GM18858 (cell line): ENCODE measurements around the gene HDHD2.
A peak's percentile ranks its signal among the peaks of the same experiment; 100 is the strongest.

Experiments used
- ATAC-seq: cut with Tn5 transposase; IDR thresholded peaks from one replicate; pipeline ENCODE4 v1.9.1; 2021; ENCODE audit not compliant: unreplicated experiment

Gene HDHD2

DNA sequence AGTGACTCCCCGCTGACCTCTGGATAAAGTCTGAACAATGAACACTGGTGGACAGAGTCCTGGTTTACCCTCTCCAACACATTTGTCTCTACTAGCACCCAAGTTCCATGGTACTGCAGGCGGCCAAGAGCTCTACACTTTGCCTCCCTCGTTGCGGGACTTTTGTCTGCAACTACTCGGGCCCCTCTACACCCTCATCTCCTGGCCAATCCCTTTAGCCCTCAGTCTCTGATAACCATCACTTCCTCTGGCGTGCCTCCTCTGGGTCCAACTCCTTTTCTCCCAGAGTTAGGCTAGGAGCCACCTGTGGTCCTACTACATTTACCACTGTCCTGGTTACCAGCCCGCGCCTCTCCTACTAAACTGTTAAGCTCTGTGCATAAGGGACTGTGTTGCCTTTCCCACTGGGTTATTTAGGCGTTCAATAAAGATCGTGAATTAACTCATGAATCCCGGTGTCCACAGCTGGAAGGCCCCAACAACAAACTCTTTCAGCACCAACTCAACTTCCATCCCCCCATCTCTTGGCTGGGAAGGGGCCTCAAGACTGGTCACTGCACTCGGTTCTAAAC is 757 bp downstream of the HDHD2 start:
- ATAC-seq: no peak

- no peak for ATAC-seq
Observed at GRCh38 chr18:47146206-47146605, 4.1 kb downstream of the HDHD2 start.

DNA sequence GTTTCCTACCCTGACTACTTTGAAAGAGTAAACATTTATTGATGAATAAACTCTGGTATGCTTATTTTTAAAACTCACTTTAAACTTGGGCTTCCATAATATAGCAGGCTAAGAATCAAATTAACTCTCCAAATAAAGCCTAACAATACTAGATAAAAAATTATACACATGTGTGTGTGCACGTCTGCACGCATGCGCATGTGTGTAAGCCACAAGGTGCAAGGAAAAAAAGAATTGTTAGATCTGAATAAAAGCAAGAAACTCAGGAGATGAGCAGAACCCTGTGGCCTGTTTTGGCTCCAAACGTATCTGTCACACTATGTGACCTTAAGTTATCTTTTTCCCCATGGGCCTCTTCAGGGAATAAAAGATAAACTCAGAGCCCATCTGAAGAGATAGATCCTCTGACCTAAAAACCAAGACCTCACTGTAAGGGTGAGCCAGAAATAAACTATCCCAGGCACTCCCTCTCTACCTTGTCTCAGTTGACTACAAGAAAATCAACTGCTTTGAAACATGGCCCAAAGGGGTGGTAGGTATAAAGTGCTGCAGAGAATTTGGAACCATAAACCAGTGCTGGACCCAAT is 6.3 kb downstream of the HDHD2 start:
- ATAC-seq: no peak

- ATAC-seq: no peak
Observed at GRCh38 chr18:47143153-47143552, 7.1 kb downstream of the HDHD2 start.

DNA sequence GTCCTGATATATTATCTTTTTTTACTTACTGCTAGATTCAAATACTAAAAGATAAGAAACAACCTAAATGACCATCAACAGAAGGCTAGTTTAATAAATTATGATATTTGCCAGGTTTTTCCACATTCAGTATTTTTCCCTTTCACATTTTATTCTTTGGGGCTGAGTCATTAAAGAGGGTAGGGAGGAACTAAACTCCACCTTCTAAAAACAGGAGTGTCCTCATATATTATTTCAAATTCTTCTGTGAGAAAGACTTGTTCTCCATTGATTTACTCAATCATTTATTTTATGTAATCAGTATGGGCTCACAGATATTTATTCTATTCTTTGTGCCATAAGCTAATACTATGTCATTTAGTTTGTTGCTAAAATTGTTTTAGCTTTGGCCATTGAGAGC is 9.0 kb downstream of the HDHD2 start:
- no peak for ATAC-seq

DNA sequence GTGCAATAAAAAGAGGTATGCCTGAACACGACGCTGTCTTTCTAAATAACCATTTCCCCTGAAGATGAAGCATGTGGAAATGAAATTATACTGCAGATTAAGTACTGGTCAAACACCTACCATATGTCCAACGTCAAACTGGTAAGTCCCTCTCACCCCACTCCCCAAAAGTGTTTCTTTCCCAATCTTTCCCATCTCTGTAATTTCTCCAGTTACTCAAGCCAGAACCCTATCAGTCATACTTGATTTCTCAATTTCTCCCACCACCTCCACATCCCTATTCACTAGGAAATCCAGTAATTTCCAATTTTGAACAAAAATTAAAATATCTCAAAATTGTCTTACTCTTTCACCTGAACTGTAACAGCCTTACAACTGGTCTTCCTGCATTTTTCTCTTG is 29.2 kb downstream of the HDHD2 start:
- no peak for ATAC-seq

DNA sequence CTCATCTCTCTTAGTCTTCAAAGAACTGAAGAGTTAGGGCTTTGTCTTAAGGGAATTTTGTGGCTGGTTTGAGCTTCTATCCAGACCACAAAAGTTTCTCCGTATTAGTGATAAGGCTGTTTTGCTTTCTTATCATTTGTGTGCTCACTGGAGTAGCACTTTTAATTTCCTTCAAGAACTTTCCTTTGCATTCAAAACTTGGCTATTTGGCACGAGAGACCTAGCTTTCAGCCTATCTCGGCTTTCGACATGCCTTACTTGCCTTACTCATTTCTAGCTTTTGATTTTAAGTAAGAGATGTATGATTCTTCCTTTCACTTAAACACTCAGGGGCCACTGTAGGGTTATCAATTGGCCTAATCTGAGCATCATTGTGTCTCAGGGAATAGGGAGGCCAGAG is 29.9 kb downstream of the HDHD2 start:
- ATAC-seq: peak; percentile 90

DNA sequence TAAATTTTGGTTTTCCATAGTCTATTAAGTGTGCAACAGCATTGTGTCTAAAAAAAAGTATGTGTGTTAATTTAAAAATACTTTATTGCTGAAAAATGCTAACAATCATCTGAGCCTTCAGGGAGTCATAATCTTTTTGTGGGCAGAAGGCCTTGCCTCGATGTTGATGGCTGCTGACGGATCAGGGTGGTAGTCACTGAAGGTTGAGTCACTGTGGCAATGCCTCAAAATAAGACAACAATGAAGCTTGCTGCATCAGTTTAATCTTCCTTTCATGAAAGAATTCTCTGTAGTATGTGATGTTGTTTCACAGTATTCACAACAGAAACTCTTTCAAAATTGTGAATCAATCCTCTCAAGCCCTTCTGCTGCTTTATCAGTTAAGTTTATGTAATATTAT is 31.3 kb downstream of the HDHD2 start:
- ATAC-seq: no peak

DNA sequence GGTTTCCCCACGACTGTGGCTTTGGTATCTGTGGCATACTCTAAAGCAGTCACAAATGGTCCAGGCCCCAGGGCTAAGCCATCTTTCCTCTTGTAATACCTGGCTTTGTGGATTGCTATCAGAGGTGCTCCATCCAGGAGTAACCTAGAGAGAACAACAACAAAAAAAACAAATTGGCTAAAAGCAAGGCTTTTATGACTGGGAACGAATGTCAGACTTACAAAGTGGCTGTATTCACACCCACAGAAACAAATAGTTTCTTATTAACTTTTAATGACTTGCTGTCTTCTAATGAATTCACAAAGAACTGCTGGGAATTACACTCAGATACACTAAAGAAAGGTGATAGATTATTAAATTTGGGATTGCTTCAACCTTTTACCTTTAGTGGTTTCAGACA is 35.1 kb downstream of the HDHD2 start:
- no peak for ATAC-seq

- ATAC-seq: no peak
Observed at GRCh38 chr18:47113796-47114540, 36.3 kb downstream of the HDHD2 start.

DNA sequence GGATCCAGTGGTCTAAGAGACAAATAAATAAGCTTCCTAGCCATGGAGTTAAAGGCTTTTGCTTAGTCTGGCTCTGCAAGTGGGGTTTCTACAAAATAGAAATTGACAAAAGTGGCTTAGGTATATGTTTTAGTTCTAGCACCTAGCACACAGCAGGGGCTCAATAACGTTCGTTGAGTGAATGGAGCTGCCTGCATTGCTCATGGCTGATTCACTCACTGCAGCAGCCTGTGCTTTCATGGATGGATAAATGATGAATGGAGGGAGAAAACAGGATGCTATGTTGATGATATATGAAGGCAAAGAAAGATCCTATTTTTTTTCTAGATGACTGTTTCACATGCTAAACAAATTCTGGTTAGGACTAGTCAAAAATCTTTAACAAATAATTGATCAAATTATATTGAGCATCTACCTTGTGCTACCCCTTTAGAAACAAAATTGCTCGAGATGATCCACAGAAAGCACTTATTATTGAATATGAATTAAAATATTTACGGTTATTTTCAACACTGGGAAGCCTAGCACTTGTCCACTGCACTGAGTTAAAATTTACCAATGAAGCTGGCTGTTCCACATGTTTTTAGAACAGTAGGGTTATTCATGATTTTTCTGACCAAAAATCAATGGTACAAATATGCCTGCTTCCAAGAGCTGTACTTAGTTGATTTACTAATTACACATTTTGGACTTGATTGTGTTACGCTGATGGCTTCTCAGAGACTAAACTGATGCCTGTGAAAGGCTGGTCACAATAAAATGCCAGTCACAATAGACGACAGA is 39.6 kb downstream of the HDHD2 start:
- no peak for ATAC-seq

GRCh38 chr18:47109720-47110119 is 40.6 kb downstream of the HDHD2 start:
- ATAC-seq: no peak

- ATAC-seq: no peak
Observed at GRCh38 chr18:47108998-47109405, 41.3 kb downstream of the HDHD2 start.

GRCh38 chr18:47108373-47108772 is 41.9 kb downstream of the HDHD2 start:
- no peak for ATAC-seq

DNA sequence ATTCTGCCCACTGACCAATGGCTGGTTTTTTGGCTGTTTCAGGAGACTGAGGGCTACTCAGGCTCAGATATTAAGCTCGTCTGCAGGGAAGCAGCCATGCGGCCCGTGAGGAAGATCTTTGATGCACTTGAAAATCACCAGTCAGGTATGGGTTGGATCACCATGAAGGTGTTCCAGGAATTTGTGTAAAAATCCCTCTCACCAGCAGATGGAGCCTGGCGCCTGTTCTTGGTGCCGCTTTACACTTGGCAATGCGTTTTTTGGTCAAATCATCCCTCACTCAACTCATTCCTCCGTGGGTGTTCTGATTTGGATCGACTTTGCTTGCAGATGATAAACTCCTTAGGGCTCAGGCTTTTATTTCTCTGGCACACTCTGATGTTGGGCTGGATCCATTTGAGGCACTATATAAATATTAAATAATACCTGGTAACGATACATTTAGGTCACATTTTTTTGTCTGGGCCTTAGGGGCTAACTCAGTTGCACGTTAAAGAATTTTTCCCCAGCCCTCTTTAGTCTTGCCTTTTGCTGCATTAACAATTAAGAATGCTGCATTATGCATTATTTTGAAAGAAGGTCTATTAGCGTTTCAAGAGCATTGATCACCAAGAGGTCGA is 50.0 kb downstream of the HDHD2 start:
- no peak for ATAC-seq

DNA sequence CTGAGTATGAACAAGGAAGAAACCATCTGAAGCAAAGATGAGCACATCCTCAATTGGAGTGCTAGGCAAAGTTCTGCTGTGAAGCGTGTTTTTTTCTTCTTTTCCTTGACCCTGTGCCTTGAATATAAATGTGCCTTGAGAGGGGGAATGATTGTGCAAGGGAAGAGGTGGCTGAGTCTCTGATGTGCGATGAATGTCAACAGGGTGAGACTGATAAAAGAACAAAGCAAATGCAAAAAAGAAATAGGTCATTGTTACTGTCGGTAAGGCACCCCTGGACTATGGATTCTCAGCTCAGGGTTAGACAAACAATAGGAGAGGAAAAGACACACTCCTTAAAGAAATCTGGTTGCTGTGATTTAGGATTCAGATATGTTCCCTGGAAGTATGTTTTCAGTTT is 54.5 kb downstream of the HDHD2 start:
- ATAC-seq: no peak

GRCh38 chr18:47087676-47088075 is 62.6 kb downstream of the HDHD2 start:
- ATAC-seq: no peak

GRCh38 chr18:47081578-47081977 is 68.7 kb downstream of the HDHD2 start:
- ATAC-seq: no peak

- ATAC-seq: no peak
Observed at GRCh38 chr18:47080872-47081271, 69.4 kb downstream of the HDHD2 start.

DNA sequence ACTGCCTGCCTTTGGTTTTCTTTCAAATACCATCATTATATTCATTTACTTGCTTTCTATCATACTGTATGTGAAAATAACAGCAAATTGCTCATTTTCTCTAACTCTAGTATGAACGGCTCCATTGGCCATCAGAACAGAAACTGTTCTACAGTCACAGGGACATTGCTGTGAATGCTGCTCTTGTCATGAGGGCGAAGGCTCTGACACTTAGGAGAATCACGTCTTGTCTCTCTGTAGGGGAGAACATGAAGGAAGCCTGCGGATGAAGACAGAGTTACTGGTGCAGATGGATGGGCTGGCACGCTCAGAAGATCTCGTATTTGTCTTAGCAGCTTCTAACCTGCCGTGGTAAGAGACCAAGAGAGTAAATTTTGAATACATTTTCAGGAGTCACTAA is 73.2 kb downstream of the HDHD2 start:
- no peak for ATAC-seq

GRCh38 chr18:47075098-47075883 is 75.0 kb downstream of the HDHD2 start:
- ATAC-seq: no peak
